ENCODE measurements around the gene GLP1R. TPM values are rescaled to one million over a fixed set of nuclear protein-coding genes. Genes with fewer than 3 reads are reported as not detected.

GLP1R gene
- total RNA-seq, 1 experiment from 2014 or later: 0.85 TPM

DNA sequence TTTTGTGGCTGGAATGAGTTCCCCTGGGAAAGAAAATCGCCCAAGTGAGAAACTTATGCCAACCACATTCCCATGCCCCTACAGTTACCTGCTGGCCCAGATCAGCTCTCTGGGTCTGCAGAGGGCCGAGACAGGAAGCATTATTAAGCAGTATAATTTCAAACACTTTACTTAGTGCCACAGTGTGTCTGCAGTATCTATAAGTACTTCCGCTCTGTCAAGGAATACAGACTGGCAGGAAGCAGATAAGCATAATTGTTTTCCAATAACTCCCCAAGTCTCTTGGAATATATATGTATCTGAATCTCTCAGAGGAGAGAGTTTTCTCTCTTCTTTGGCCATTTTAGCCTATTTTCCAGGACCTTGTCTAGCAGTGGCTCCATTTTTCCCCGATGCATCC lies 41.5 kb downstream of the GLP1R start:
- Histone ChIP-seq H3K9me3 (ENCODE audit: control insufficient read depth, low read depth, low read length) (no peaks in the 10 kb centered on the region), H4K20me1 (ENCODE audit: control insufficient read depth, insufficient read depth, insufficient read length) (no peaks in the 10 kb centered on the region), H2AK5ac (ENCODE audit: insufficient read length, low read length) (no peak overlapping the region), H4K5ac (ENCODE audit: insufficient read length, low read depth, low read length) (no peak overlapping the region), H3K4ac (ENCODE audit: low read depth, low read length) (no peak overlapping the region), H3K4me2 (ENCODE audit: insufficient read depth, insufficient read length, low read length) (no peak overlapping the region), H2BK12ac (ENCODE audit: insufficient read length, low read depth, low read length) (no peak overlapping the region), H4K8ac (replicated peaks; ENCODE audit: insufficient read length, low read depth, low read length) (no peak overlapping the region), H2BK15ac (ENCODE audit: low read depth, low read length) (no peak overlapping the region), H3K14ac (ENCODE audit: insufficient read depth, low read length) (no peak overlapping the region), H2BK5ac (ENCODE audit: insufficient read length, low read length) (no peak overlapping the region), H2BK120ac (ENCODE audit: low read depth, low read length, poor library complexity, severe bottlenecking) (no peak overlapping the region), H3K9ac (ENCODE audit: extremely low read depth, insufficient read length, low read length) (no peak overlapping the region), H3K79me1 (ENCODE audit: insufficient read depth, low read depth, low read length, poor library complexity, severe bottlenecking) (no peaks in the 10 kb centered on the region), H2AFZ (ENCODE audit: low read length) (no peak overlapping the region), H3K56ac (ENCODE audit: insufficient read length, low read depth, low read length) (no peak overlapping the region), H3T11ph (ENCODE audit: low read length) (no peak overlapping the region), H3K27ac (ENCODE audit: insufficient read length, low read depth, low read length) (no peak overlapping the region), H2BK20ac (ENCODE audit: low read depth, low read length, poor library complexity, severe bottlenecking) (no peak overlapping the region), H3K4me1 (ENCODE audit: insufficient read depth, low read length) (peaks cover 6% of the 10 kb centered on the region), H3K23ac (ENCODE audit: insufficient read length, low read depth, low read length) (no peak overlapping the region), H4K91ac (ENCODE audit: insufficient read length, low read depth, low read length) (no peak overlapping the region), H3K23me2 (ENCODE audit: insufficient read length, low read depth, low read length, poor library complexity, severe bottlenecking) (no peaks in the 10 kb centered on the region), H3K18ac (ENCODE audit: insufficient read length, low read depth, low read length) (no peak overlapping the region), H3K79me2 (ENCODE audit: insufficient read depth, low read length) (no peaks in the 10 kb centered on the region), H3K27me3 (ENCODE audit: insufficient read depth, low read length) (no peaks in the 10 kb centered on the region)
- no peak for DNase-seq
- H3K27ac Mint-ChIP-seq: no peak overlapping the region
- H3K4me1 Mint-ChIP-seq: peaks cover 60 to 74% of the 10 kb centered on the region in 2 experiments
- H3K36me3 Mint-ChIP-seq (ENCODE audit: insufficient read depth in 1 of 3, low read depth in 3 of 3): no peaks in the 10 kb centered on the region
- H3K4me3 Mint-ChIP-seq: no peak overlapping the region
- no peak for TF ChIP-seq CTCF (conservative IDR thresholded peaks at IDR 0.05)
- no CpG with 5 or more reads among the region's 4 CpGs for WGBS (ENCODE audit: extremely low coverage, insufficient read length, low lambda C conversion rate)
- H3K27me3 Mint-ChIP-seq (ENCODE audit: low read depth): peaks cover 9% of the 10 kb centered on the region
- no peaks in the 10 kb centered on the region for H3K9me3 Mint-ChIP-seq
